OCI-M2 (cell line): Measurements from ENCODE around the gene OGDH.

Experiments
- DNase-seq: peaks from one replicate; lab custom pipeline; 2025; ENCODE audit not compliant: unreplicated experiment; lab: John Stamatoyannopoulos, UW

The OGDH gene

DNA sequence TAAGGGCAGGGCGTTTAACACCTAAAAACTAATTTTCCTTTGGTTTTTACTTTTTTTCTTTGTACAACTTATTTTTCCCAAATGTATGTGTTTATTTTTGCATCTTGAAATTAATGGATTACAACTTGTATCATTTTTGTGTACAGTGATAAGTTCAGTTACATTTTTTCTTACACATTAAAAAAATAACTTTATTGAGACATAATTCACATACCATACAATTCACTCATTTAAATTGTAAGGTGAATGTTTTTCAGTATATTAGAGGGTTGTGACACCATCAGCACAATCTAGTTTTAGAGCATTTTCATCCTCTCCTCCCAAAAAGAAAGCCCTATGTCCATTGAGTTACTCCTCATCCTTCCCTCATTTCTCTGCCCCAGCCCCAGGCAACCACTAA, 11.6 kb downstream of the OGDH start:
- DNase-seq: no peak

DNA sequence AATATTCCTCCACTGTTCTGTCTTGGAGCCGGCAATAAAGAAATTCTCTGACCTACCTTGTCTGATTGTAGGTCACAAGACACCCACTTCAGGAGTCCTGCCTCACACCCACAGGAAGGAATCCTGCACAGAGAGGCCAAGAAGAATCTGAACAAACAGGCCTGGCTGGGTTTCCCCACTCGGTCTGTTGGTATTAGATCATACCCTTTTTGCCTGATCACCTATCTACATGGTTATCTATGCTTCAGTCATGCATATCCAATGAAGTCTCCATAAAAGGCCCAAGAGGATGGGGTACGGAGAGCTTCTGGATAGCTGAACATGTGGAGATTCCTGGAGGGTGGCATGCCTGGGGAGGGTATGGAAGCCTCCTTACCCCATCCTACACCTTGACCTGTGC, 12.3 kb downstream of the OGDH start:
- DNase-seq: no peak

DNA sequence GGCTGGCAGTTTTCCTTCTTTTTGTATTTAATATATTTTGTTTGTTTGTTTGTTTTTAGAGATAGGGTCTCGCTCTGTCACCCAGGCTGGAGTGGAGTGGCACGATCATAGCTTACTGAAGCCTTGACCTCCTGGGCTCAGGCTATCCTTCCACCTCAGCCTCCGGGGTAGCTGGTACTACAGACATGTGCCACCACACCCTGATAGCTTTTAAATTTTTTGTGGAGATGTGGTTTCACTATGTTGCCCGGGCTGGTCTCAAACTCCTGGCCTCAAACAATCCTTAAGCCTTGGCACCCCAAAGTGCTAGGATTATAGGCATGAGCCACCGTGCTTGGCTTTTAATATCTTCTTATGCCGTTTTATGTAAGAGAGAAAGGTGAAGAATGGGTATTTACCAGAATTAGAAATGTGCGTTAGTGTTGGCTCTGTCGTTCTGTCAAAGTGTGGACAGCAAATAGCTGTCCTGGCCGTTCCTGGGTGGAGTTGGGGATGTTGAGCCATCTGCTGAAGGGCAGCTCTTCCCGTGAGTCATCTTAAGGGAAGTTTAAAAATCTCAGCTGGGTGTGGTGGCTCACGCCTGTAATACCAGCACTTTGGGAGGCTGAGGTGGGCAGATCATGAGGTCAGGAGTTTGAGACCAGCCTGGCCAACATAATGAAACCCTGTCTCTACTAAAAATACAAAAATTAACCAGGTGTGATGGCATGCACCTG, 14.8 kb downstream of the OGDH start:
- no peak for DNase-seq

DNA sequence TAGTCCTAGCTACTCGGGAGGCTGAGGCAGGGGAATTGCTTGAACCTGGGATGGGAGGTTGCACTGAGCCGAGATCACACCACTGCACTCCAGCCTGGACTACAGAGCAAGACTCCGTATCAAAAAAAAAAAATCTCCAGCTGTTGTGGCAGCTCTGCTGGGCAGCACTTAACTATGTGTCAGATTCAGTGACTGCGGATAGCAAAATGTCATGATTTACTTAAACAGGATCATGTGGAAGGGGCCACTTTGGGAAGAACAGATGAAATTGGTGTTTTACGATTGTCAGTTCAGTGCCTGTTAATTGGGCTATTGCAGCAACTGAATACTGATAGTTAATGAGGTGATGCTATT, 15.3 kb downstream of the OGDH start:
- DNase-seq: no peak

DNA sequence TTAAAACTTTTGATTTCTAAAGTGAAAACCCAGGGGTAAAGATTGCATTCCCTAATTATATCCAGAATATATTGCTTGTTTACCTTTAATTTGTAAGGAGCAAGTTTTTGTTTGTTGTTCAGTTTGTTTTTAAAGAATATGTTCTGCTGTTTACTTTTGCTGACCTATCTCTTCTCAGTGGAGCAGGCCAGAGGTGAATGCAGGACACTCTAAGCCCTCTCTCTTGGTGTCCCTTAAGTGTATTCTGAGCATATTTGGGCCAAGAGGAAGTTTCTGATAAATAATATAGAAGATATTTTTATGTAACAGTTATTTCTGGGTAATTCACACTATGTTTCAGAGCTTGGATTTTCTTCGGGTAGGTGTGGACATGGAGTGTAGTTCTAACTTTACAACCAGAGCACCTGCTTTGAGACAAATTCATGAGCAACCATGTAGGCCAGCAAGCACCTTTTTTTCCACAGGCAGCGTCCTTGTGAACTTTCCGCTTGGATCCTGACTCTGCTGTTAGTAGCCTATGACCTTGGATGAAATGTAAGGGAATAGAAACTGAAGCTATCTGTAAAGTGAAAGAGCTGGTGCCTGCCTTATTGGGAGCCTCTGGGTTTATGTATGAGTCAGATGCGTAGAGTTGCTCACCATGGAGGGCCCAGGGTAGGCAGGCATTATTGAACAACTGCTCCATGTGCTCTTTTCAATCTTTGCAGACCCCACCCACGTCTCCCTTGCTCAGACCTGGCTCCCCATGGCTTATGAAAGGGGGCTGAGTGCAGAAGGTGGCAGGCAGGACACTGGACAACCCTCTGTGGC, 16.1 kb downstream of the OGDH start:
- DNase-seq: no peak

DNA sequence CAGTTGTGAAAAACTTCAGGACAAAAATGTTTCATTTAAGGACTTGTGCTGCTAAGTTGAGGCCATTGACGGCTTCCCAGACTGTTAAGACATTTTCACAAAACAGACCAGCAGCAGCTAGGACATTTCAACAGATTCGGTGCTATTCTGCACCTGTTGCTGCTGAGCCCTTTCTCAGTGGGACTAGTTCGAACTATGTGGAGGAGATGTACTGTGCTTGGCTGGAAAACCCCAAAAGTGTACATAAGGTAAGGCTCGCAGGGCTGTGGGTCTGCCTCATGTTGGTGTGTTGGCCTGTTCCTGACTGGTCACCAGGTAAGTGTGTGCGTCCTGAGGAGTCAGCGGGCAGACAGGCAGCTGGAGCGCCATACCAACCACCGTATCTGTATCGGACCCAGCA, 17.9 kb downstream of the OGDH start:
- no peak for DNase-seq

DNA sequence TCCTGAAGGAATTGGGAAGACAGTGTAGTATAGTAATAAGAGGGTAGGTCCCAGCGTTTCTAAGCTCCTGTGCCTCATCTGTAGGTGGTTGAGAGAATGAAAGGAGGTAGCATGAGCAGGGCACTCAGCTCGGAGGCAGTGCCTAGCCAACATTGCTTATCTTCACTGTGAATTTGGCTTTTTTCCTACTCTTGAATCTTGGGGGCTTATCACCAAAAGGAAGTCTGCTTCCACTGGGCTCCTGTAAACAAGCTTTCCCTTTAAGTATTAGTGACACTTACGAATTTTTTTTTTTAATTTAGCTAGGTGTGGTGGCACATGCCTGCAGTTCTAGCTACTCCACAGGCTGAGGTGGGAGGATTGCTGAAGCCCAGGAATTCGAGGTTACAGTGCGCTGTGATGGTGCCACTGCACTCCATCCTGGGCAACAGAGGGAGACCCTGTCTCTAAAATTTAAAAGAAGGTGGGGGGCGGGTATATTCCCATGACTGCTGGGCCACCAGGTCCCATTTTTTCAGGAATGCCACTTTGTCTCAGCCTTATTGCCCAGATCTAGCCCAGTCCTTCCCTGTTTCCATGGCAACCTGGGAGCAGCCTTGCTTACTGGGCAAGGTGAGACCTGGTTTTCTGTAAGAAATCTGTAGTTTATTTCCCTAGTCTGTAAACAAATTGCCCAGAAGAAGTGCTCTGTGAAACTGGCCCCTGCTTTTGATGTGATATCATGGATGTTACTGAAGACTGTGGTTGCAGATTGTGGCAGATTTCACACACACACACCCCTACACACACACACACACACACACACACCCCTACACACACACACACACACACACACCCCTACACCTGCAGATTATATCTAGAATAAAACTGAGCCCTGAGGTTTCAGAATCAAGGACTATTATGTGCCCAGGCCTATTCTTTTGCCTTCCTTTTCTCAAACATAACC, 19.4 kb downstream of the OGDH start:
- no peak for DNase-seq

DNA sequence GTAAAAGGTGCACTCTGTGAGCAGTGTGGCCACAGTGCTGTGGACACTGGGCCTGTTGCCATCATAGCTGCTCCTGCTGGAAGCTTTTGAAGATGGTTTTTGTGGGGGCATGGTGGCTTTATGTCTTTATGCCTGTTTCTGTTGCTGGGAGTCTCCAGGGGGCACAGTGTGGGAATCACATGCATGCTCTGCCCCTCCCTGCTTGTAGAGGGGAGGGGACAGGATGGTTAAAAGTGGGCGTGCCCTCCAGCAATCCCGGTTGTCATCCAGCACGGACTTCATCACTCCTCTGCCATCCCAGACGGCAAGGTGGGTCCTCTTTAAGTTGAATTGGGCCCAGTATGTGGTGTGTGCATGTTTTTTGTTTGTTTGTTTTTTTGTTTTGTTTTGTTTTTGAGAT, 20.2 kb downstream of the OGDH start:
- no peak for DNase-seq

DNA sequence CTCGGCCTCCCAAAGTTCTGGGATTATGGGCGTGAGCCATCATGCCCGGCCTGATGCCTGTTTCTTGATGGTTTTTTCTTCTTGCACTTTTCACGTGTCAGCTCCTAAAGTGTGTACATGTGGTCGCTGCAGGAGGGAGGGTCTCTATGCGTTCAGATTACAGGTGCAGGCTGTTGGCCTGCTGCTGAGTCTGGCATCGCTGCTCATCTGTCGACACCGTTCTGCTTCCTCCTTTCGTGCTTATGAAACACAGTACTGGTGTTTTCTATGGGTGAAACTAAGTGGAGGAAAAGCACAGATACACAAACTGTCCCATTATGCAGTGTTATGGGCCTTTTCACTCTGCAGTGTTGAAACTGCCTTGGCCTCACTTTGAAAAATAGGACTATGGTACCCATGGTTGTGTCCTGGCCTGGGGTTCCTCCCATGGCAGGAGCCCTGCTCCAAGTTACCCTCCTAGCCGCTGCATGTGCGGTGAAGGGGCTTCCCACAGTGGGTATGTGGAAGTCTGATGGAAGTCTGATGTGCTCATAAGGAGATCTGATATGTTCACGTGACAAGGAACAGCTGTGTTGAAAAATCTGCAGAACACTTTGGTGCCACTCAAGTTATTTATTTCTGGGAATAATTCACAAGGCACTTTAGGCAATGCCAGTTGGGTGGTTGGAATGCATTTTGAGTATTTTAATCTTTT, 23.5 kb downstream of the OGDH start:
- DNase-seq: no peak

DNA sequence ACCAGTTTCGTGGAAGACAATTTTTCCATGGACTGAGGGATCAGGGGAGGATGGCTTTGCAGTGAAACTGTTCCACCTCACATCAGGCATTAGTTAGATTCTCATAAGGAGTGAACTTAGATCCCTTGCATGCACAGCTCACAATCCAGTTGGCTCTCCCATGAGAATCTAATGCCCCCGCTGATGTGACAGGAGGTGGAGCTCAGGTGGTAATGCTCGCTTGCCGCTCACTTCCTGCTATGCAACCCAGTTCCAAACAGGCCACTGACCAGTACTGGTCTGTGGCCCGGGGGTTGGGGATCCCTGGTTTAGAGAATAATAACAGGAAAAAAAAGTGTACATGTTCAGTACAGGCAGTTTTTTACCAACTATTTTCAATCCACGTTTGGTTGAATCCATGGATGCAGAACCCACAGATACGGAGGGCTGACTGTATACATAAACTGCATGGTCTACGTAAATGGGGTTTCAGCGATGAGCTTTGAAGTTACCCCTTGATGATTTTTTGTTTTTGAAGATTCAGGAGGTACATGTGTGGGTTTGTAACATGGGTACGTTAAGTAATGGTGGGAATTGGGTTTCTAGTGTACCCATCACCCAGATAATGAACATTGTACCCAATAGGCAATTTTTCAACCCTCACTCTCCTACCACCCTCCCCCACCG, 24.5 kb downstream of the OGDH start:
- DNase-seq: no peak

DNA sequence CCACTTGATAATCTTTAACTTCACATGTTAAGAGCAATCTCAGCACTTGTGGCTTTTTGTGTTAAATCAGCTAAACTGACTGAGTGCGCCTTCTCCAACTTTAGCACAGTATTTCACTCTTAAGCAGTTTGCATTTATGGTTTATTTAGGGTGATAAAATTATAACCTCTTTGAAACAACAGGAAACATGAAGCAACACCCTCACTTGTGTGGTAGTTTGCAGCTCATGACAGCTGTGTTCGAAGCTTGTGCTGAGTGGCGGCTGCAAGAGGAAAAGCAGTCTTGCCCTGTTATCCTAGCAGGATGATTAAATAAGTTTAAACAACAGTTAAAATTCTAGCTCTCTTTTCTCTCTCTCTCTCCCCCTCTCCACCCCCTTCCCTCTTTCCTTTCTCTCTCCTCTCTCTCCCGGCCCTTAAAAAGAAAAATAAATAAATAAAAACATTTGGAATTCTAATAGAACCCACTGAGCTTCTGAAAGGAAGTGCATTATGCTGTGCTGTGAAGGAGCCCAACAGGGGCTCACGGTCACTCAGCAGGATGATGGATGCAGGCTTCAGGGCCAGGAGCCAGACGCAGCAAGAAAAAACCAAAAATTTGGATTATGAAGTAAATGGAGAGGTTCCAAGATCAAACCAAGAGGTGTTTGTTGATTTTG, 25.2 kb downstream of the OGDH start:
- no peak for DNase-seq

DNA sequence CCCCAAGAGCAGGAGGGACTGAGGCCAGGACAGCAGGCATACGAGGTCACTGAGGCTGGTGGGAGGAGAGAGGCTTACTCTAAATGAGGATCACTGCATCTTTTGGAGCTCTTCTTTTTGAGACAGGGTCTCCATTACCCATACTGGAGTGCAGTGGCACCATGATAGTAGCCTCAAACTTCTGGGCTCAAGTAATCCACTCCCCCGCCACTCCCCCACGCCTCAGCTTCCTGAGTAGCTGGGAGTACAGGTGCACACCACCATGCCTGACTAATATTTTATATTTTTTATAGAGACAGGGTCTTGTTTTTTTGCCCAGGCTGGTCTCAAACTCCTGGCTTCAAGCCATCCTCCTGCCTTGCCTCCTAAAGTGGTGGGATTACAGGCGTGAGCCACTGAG, 25.8 kb downstream of the OGDH start:
- no peak for DNase-seq

DNA sequence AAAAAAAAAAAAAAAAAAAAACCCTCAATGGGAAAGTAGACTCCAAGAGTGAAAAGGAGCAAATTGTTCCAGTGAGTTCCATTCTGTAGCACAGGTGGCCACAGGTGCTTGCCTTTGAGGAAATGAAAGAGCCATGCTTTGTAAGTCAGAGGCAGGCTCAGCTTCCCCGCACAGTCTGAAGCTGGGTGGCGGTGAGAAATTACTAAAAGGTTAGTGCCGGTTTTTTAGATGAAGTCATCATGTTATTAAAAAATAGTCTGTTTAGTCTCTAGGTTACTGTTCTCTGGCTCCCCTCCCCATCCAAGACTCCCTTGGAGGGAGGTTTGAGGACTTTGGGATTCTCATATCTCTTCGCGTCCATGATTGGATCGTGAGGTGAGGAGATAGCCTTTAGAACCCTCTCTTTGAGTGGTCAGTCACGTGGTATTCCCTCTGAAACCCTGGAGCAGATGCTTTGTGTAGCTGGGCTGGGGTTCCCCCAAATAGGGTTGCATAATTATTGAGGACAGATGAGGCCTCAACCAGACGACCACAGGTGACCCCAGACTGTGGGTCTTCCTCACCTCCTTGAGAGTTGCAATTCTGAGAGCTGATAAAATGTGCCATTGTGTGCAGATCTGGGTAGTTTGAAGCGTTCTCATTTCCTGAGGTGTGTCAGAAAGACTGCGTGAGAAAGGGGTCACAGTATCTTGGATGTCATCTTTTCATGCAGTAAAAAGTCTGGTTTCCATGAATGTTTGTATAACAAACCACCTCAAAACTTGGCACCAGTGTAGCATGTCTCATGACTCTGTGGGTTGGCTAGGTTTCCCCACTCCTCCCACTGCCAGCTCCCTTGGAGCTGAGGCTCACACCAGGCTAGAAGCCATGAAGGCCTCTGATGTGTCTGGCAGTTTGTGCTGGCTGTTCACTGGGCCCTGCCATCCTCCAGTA, 27.1 kb downstream of the OGDH start:
- no peak for DNase-seq

DNA sequence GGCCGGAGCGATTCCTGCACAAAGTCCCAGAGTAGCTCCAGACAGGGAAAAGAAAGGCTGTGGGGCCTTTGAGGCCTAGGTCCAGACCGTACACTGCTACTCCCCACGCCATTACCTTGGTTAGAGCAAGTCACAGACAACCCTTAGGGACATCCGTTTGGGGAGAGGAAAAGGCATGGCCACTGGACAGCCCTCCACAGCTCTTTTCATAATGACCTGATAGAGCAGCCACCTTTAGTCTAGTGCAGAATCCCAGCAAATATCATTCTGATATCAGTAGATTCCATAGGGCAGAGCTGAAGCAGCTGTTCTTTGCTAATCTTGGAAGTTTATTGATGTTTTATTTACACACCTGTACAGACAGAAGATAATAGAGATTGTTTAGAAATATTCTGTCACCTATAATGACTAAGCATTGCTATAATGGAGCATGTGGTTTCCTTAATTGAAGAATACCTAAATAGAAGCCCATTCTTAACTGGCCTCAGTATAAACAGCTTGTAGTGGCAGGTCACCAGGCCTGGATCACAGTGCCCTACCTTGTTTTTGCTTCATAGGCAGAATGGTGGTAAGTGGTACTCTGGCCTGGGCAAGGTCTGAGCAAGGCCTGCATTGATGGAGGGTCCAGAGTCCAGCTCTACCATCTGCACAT, 27.9 kb downstream of the OGDH start:
- no peak for DNase-seq

DNA sequence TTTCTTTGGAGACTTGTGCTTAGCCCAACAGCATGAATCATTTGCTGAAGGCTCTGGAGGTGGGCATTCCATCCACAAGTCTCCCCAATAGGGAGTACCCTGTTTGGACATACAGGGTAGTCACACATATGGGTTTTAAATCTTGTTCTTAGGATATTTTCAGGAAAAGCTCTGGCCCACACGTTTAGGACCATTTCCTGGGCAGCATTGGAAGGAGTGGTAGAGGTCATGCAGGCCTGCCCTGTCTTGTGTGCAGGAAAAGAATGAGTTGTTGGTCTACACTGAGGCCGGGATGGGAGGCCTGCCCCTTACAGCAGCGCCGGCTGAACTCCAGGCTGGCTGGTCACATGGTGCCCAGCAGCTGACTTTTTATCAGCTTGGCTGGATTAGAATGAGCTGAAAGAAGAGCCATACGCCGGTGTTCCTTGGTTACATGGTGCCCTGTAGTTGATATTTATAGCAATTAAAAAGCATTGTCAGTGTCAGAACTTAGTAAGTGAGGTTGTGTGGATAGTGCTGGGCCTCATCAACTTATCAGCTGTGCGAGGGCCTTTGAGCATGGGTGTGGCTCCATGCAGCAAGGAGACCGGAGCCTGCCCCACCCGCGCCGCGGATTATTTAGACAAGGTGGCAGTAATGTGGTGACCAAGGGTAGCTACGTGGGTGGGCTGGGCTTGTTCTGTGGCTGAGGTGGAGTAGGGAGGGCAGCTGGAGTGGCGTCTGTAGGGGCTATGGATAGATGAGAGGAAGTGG, 28.6 kb downstream of the OGDH start:
- DNase-seq: peak; percentile 39

DNA sequence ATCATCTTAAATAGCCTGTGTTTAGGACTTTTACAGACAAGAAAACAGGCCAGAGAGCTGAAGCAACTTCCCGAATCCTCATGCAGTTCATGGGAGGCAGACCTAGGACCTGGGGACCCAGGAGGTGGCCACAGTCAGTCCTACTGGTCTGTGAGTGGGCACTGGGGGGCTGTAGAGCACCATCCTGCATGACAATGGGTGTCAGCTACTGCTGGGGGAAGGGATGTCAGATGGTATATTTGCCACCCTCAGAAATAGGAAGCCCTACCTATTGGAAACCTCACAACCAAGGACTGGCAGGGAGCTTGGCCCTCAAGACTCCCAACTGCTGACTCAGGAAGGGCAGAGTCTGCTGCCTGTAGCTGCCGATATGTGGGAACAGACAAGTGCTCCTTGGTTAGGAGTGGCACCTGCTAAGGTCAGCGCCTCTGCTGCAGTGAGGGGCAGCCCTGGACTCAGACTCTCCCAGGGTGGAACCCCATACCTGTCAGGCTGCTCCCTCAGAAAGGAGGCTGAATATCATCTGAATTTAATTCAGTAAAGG, 29.7 kb downstream of the OGDH start:
- no peak for DNase-seq

DNA sequence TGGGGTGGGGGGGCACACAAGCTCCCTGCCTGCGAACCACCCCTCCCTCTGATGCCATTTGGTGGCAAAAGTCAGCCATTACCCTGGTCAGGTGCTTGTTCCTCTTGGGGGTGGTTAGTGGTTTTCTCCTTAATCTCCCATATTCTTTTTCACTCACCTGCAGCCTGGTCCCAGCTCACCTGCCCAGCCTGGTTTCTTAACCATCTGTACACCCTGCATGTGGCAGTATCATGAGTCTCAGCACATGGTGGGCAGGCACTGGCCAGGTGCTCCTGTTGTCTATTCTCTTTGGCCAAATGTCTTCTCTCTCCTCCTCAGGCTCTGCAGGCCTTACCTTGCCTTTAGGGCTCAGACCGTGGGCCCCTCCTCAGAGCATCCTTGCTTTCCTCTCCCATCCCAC, 30.5 kb downstream of the OGDH start:
- no peak for DNase-seq
